Endothelial cell of umbilical vein (primary cell): ENCODE data around the gene BIN1. TPM values are rescaled to one million over a fixed set of nuclear protein-coding genes. Genes with fewer than 3 reads are reported as not detected.

Experiments
- BruUV-seq: library from RNA; stranded (reverse); fragments of 400-500 nt; replicated peaks from 2 replicates; lab custom pipeline; 2021; lab: Mats Ljungman, UMichigan
- CTCF ChIA-PET: fragments of 300-600, 350-600 bp; sonication (Branson Sonifier 250); formaldehyde crosslinking; loops from one replicate; lab custom pipeline; 2021; ENCODE audit warnings: antibody characterized with exemption, inconsistent platforms; lab: Charles Lee
- POLR2A ChIA-PET: fragments of 300-600, 350-600 bp; sonication (Branson Sonifier 250); formaldehyde crosslinking; loops from one replicate; lab custom pipeline; 2021; ENCODE audit warnings: antibody characterized with exemption, inconsistent platforms; lab: Charles Lee
- DNase-seq: peaks from one replicate; pipeline ENCODE4 v3.0.0-alpha.2; 2011; ENCODE audit warnings: low read depth, low spot score
- FAIRE-seq: peaks from 2 replicates; lab custom pipeline; 2011; peaks lifted over from hg19 to GRCh38; lab: Jason Lieb, UNC
- H2AFZ ChIP-seq: 2 replicates; pipeline ENCODE4 v1.6.0; 2012; ENCODE audit warnings: low read depth, low read length, control low read depth, inconsistent platforms
- H3K27ac ChIP-seq: 2 replicates; pipeline ENCODE4 v1.5.1; 2011; ENCODE audit warnings: low read depth, mild to moderate bottlenecking, control low read depth, low read length, moderate library complexity; ENCODE audit not compliant: insufficient read depth
- H3K27me3 ChIP-seq, 2 experiments: 2 replicates each; pipeline versions ENCODE4 v1.6.0 to v1.6.1; 2011; ENCODE audit warnings: low read length in 2 of 2, mixed read lengths in 1 of 2; ENCODE audit not compliant: control insufficient read depth in 2 of 2, insufficient read depth in 2 of 2
- H3K36me3 ChIP-seq, 2 experiments: 2 replicates in 1 of 2; 3 replicates in 1 of 2; pipeline ENCODE4 v1.5.1; 2011; ENCODE audit warnings: low read length in 2 of 2, mild to moderate bottlenecking in 1 of 2, moderate library complexity in 1 of 2; ENCODE audit not compliant: control insufficient read depth in 2 of 2, insufficient read depth in 2 of 2; ENCODE audit errors: extremely low read depth in 1 of 2
- H3K4me1 ChIP-seq: 3 replicates; pipeline ENCODE4 v1.5.1; 2011; ENCODE audit warnings: mild to moderate bottlenecking, low read length; ENCODE audit not compliant: control insufficient read depth, insufficient read depth; ENCODE audit errors: extremely low read depth
- H3K4me2 ChIP-seq: 2 replicates; pipeline ENCODE4 v1.6.1; 2011; ENCODE audit warnings: low read length, control low read depth, mixed read lengths; ENCODE audit not compliant: insufficient read depth
- H3K4me3 ChIP-seq, 3 experiments: fragments of 200-600 bp in 1 of 3; sonication (generic), shearing (Covaris generic) in 1 of 3; replicated peaks in 1 of 3; 2 replicates each; pipeline ENCODE4 v1.5.1; 2011 to 2016; ENCODE audit warnings: control low read depth in 3 of 3, low read length in 3 of 3, mild to moderate bottlenecking in 2 of 3, inconsistent platforms in 1 of 3, low read depth in 1 of 3, moderate library complexity in 1 of 3; ENCODE audit not compliant: insufficient read depth in 1 of 3
- H3K79me2 ChIP-seq: 2 replicates; pipeline ENCODE4 v1.6.0; 2012; ENCODE audit warnings: low read length, inconsistent platforms; ENCODE audit not compliant: control insufficient read depth, insufficient read depth
- H3K9ac ChIP-seq: replicated peaks from 2 replicates; pipeline ENCODE3; 2011; ENCODE audit warnings: low read length, control low read depth; ENCODE audit not compliant: insufficient read depth; ENCODE audit errors: extremely low read depth
- H3K9me1 ChIP-seq: replicated peaks from 3 replicates; pipeline ENCODE4 v1.6.0; 2011; ENCODE audit warnings: mild to moderate bottlenecking, low read length; ENCODE audit not compliant: control insufficient read depth, insufficient read depth; ENCODE audit errors: extremely low read depth
- H3K9me3 ChIP-seq: replicated peaks from 2 replicates; pipeline ENCODE4 v1.5.1; 2012; ENCODE audit warnings: low read length, inconsistent platforms; ENCODE audit not compliant: control insufficient read depth, insufficient read depth
- H4K20me1 ChIP-seq: replicated peaks from 2 replicates; pipeline ENCODE3; 2011; ENCODE audit warnings: mild to moderate bottlenecking, low read length; ENCODE audit not compliant: control insufficient read depth, insufficient read depth; ENCODE audit errors: extremely low read depth
- CTCF ChIP-seq, 2 donors: IDR thresholded peaks; 1 replicate in 1 of 2; 2 replicates in 1 of 2; pipeline ENCODE4 v1.5.1; 2011; ENCODE audit warnings: low read length in 2 of 2, mild to moderate bottlenecking in 2 of 2, moderate library complexity in 2 of 2, control low read depth in 1 of 2, inconsistent platforms in 1 of 2, low read depth in 1 of 2; ENCODE audit not compliant: insufficient read depth in 1 of 2; ENCODE audit errors: extremely low read depth in 1 of 2
- EZH2 ChIP-seq: IDR thresholded peaks from 2 replicates; pipeline ENCODE4 v1.6.1; 2012; ENCODE audit warnings: borderline replicate concordance, low read depth, mild to moderate bottlenecking, moderate library complexity, low read length, inconsistent platforms; ENCODE audit not compliant: severe bottlenecking
- FOS ChIP-seq: IDR thresholded peaks from 2 replicates; pipeline ENCODE4 v1.6.1; 2011; ENCODE audit warnings: mild to moderate bottlenecking, low read length, moderate library complexity, borderline replicate concordance; ENCODE audit not compliant: insufficient read depth
- GATA2 ChIP-seq: IDR thresholded peaks from 2 replicates; pipeline ENCODE4 v1.7.0; 2011; ENCODE audit warnings: low read depth, mild to moderate bottlenecking, moderate library complexity, mixed read lengths, low read length; ENCODE audit not compliant: insufficient read length, insufficient read depth
- JUN ChIP-seq: IDR thresholded peaks from 2 replicates; pipeline ENCODE4 v1.6.1; 2011; ENCODE audit warnings: borderline replicate concordance, low read depth; ENCODE audit not compliant: insufficient read length, insufficient read depth
- MAX ChIP-seq: IDR thresholded peaks from 2 replicates; pipeline ENCODE4 v1.6.1; 2011; ENCODE audit not compliant: insufficient read depth, insufficient read length
- MYC ChIP-seq: IDR thresholded peaks from one replicate; pipeline ENCODE4 v1.6.1; 2011; ENCODE audit warnings: mild to moderate bottlenecking, low read depth, low read length
- POLR2A ChIP-seq: IDR thresholded peaks from 2 replicates; pipeline ENCODE4 v1.6.1; 2012; ENCODE audit warnings: low read depth, mild to moderate bottlenecking, control low read depth, low read length
- POLR2AphosphoS5 ChIP-seq: IDR thresholded peaks from 2 replicates; pipeline ENCODE4 v1.6.1; 2012; ENCODE audit warnings: low read depth, mild to moderate bottlenecking, control low read depth, low read length, moderate library complexity; ENCODE audit not compliant: insufficient read depth
- dilution Hi-C: fragments of 300-500 bp; cut with MboI; formaldehyde crosslinking; loops from one replicate; pipeline ENCODE4 v1.15.0; 2019; ENCODE audit warnings: low sequenced_read_pairs; ENCODE audit not compliant: extremely low pct_ligation_motif_present
- intact Hi-C: fragments of 100-400 bp; cut with micrococcal nuclease; formaldehyde crosslinking; loops from one replicate; pipeline ENCODE4 v1.10.0; 2022
- polyA plus RNA-seq, 4 experiments: library from polyadenylated mRNA; depleted of rRNA in 3 of 4; stranded (reverse) in 3 of 4; unstranded in 1 of 4; fragments of >200 nt; gene quantifications; 2 replicates each; pipeline versions ENCODE4 v1.2.1 to v1.2.3, GENCODE V29; 2011 to 2012; ENCODE audit warnings: missing spikeins in 1 of 4
- total RNA-seq: library from RNA; stranded (reverse); gene quantifications from 2 replicates; pipeline ENCODE4 v1.2.3, GENCODE V29; 2021

Gene BIN1
- total and polyA plus RNA-seq, 2 donors (not counting 3 experiments of a cell fraction or from before 2014, with no cell fraction given) = 26.3 to 36.9 TPM

- H3K9me3 ChIP-seq = no peaks in the 10 kb centered on the region
- no peaks in the 10 kb centered on the region for H3K27me3 ChIP-seq
- no peaks in the 10 kb centered on the region for H3K9me1 ChIP-seq
- dilution Hi-C loops (no loop called here), intact Hi-C loops (loop anchor here (5.0 kb wide), 1 partner anchor 87 kb away; no protein-coding TSS in a partner anchor)
- POLR2A ChIA-PET = no interaction called here
- CTCF ChIA-PET = interaction anchor here (0.5 to 1.8 kb wide), 12 partner anchors 9 to 1534 kb away, joined by 3 to 7 read pairs (median 4); partner anchors contain the start of gene BIN1
- H3K36me3 ChIP-seq = no peaks in the 10 kb centered on the region
- no TSS peak for BruUV-seq
- H4K20me1 ChIP-seq = no peaks in the 10 kb centered on the region
- H3K4me1 ChIP-seq = peaks cover 14% of the 10 kb centered on the region
- H3K4me3 ChIP-seq = no peak overlapping the region
- FAIRE-seq (peak; percentile 35), DNase-seq (no peak)
- TF ChIP-seq GATA2 = no peak
- TF ChIP-seq JUN = no peak
- TF ChIP-seq MAX = no peak
- no peak for TF ChIP-seq CTCF (IDR thresholded peaks at IDR 0.05; ENCODE audit: extremely low read depth in 1 of 2, insufficient read depth in 1 of 2, low read depth in 1 of 2, low read length in 2 of 2)
- no peak for TF ChIP-seq FOS
- no peak for TF ChIP-seq EZH2
- no peak for TF ChIP-seq MYC
- no peak for TF ChIP-seq POLR2AphosphoS5
- no peak for TF ChIP-seq POLR2A
- no peak overlapping the region for H3K9ac ChIP-seq
- H3K4me2 ChIP-seq = no peak overlapping the region
- no peaks in the 10 kb centered on the region for H3K79me2 ChIP-seq
- no peak overlapping the region for H3K27ac ChIP-seq
- peak overlapping the region; percentile 50 for H2AFZ ChIP-seq
Measured at GRCh38 chr2:127154396-127154795, 47.4 kb upstream of the BIN1 start.
